Keratinocyte (primary cell): ENCODE measurements around the gene NUAK2.

Experiments used
- EZH2 ChIP-seq: IDR thresholded peaks from one replicate; pipeline ENCODE4 v1.6.1; 2012; ENCODE audit warnings: inconsistent platforms, mild to moderate bottlenecking, low read length, moderate library complexity
- TF ChIP-seq, protein P1 (sequence below), 3 experiments: IDR thresholded peaks in 1 of 3; conservative IDR thresholded peaks in 1 of 3; optimal IDR thresholded peaks in 1 of 3; 2 replicates in 2 of 3; 3 replicates in 1 of 3; pipeline versions ENCODE3 to v1.5.1; 2011; ENCODE audit warnings: low read length in 3 of 3, mild to moderate bottlenecking in 3 of 3, moderate library complexity in 2 of 3, control low read depth in 1 of 3, inconsistent platforms in 1 of 3; ENCODE audit not compliant: insufficient read depth in 2 of 3; ENCODE audit errors: extremely low read depth in 1 of 3

DNA sequence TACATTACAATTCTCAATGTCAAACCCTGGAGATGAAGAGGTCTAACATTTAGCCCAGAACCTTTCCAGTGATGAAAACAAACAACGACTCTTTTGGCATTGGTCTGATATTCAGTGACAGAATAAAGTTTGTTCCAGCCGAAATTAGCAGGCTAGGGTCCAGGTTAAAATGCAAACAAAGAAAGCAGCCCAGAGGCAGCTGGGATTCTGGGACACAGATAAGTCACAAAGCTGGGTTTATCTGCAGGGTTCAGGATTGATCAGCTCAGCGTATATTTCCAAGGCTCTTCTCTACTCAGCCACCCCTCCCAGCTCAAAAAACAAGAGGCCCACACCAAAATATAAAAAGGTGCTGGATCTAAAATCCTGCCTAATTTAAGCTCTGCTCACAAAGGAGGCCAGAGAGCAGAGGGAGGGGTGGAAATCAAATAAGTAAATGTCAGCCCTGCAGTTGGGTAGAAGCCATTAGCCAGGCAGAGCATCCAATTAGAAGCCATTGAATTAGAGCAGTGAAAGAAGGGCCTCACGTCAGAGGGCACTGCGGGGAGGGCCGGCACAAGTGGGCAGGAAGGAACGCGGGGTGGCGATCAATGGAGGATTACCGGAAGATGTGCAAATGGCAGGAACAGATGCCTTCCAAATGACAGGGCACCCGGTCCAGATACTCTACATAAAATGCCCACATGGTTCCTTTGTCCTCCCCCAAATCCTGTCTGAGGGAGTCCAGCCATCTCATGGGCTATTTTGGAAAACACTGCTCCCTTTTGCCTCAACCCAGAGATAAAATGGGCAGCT is 38.4 kb upstream of the NUAK2 start:
- TF ChIP-seq, protein P1, sequence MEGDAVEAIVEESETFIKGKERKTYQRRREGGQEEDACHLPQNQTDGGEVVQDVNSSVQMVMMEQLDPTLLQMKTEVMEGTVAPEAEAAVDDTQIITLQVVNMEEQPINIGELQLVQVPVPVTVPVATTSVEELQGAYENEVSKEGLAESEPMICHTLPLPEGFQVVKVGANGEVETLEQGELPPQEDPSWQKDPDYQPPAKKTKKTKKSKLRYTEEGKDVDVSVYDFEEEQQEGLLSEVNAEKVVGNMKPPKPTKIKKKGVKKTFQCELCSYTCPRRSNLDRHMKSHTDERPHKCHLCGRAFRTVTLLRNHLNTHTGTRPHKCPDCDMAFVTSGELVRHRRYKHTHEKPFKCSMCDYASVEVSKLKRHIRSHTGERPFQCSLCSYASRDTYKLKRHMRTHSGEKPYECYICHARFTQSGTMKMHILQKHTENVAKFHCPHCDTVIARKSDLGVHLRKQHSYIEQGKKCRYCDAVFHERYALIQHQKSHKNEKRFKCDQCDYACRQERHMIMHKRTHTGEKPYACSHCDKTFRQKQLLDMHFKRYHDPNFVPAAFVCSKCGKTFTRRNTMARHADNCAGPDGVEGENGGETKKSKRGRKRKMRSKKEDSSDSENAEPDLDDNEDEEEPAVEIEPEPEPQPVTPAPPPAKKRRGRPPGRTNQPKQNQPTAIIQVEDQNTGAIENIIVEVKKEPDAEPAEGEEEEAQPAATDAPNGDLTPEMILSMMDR (optimal IDR thresholded peaks at IDR 0.05 in 1 of 3, IDR thresholded peaks at IDR 0.05 in 1 of 3, conservative IDR thresholded peaks at IDR 0.05 in 1 of 3; ENCODE audit: extremely low read depth in 1 of 3, insufficient read depth in 2 of 3, low read length in 3 of 3): no peak
- no peak for TF ChIP-seq EZH2
